Myocyte (in vitro differentiated cells): ENCODE measurements around the gene KIF24. TPM values are rescaled to one million over a fixed set of nuclear protein-coding genes. Genes with fewer than 3 reads are reported as not detected.
"Not testable (repeated sequence)": the region's sequence is repeated elsewhere in the genome, so short reads cannot be mapped to it uniquely, and the experiment has no call there.

Experiments used
- DNase-seq: peaks from one replicate; pipeline ENCODE4 v3.0.0-alpha.2; 2012; ENCODE audit warnings: low read depth
- total RNA-seq: library from RNA; depleted of rRNA; stranded (reverse); fragments of >200 nt; gene quantifications from 2 replicates; pipeline ENCODE4 v1.2.3, GENCODE V29; 2014

KIF24 gene
- total RNA-seq, 1 donor from 2014 or later, result 2.0 TPM

- peak; percentile 58 for DNase-seq
Measured at GRCh38 chr9:34332076-34332964, 3.3 kb upstream of the KIF24 start.

GRCh38 chr9:34331196-34331595, 2.1 kb upstream of the KIF24 start:
- no peak for DNase-seq

GRCh38 chr9:34328500-34328986, 525 bp downstream of the KIF24 start:
- no peak for DNase-seq

GRCh38 chr9:34326690-34327089, 2.4 kb downstream of the KIF24 start:
- no peak for DNase-seq

GRCh38 chr9:34322899-34323591, 6.0 kb downstream of the KIF24 start:
- DNase-seq, result peak; percentile 70

DNA sequence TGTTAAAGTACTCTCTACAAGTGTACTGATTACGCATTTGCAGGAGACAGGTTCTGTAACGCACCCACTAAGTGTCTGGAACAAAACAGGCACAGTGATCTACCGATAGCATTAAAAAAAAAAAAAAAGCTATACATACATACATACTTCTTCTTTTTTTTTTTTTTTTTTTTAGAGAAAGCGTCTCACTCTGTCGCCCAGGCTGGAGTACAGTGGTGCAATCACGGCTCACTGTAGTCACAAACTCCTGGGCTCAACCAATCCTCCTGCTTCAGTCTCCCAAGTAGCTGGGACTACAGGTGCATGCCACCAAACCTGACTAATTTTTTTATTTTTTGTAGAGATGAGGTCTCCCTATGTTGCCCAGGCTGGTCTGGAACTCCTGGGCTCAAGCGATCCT, 7.6 kb downstream of the KIF24 start:
- DNase-seq, result no peak

GRCh38 chr9:34318163-34318790, 10.8 kb downstream of the KIF24 start:
- DNase-seq, result no peak

DNA sequence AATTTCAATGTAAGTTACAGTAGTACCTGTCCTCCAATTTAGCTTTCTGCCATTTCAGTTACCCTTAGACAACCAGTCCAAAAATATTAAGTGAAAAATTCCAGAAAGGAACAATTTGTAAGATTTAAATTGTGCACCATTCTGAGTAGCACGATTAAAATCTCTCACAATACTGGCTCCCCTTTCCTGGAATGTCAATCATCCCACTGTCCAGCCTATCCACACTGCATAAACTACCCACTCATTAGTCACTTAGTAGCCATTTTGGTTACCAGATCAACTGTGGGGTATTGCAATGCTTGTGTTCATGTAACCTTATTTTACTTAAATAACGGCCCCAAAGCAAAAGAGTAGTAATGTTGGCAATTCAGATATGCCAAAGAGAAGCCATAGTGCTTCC, 11.6 kb downstream of the KIF24 start:
- no peak for DNase-seq

- DNase-seq, result peak; percentile 68
Measured at GRCh38 chr9:34311499-34312185, 17.4 kb downstream of the KIF24 start.

DNA sequence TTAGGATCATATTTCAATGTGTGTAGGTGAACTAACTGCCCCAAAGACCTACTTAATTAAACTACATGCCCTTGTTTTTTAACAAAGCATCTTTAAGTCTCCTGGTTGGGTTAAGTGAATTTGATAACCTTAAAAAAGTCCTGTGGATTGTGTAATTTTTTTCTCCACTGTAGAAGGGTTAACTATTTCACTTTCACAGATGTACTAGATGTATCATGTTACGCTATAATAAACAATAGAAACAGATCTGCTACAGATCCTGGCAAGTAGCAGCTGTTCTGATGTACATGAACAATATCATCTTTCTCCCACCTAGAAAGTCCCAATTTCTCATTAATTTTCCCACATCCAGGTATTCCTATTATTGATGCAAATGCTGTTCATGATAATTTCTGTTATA, 18.9 kb downstream of the KIF24 start:
- peak; percentile 13 for DNase-seq

GRCh38 chr9:34308316-34308715, 20.8 kb downstream of the KIF24 start:
- not testable (repeated sequence) for DNase-seq

DNA sequence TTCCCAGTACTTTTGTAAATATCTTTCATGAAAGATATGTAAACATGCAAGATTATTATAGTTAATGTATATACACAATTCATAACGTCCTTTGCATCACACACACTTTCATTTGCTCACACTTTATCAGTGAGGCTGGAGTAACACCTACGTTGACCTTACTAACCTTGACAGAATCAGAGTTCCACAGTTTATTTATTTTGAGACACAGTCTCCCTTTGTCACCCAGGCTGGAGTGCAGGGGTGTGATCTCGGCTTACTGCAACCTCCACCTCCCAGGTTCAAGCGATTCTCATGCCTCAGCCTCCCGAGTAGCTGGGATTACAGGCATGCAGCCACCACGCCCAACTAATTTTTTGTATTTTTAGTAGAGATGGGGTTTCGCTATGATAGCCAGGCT, 28.0 kb downstream of the KIF24 start:
- not testable (repeated sequence) for DNase-seq

DNA sequence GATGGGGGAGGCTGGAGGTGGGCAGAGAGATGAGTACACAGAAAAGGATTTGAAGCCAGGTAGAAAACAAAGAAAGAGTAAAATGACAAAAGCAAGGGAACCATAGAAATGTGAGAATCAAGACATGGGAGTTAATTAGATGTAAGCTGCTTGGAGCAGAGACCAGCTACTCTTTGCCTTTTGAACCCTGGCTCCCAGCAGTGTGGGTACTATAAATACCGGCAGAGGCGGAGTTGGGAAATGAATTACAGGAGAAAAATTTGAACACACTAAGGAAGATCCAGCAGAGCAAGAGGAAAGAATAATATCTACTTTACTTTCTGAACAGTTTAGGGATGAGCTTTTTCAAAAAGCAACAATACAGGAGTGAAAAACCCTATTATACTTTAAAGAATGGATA, 36.5 kb downstream of the KIF24 start:
- DNase-seq, result no peak

DNA sequence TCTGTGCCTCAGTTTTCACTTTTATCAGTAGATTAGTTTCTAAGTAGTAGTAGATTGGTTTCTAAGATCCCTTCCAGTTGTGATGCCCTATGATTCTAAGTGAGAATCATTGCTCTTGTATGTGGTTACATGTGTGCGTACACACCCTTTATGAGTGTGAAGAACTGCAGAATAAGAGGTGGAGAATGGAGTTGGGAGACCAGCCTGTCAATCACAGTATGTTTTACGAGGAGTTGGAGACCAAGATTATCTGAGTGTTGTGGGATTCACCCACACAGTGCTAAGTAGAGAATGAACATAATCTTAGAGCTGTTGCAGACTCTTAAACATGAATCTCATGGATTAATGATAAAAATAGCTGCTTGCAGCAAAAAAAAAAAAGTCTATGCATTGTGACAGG, 37.6 kb downstream of the KIF24 start:
- DNase-seq, result no peak

DNA sequence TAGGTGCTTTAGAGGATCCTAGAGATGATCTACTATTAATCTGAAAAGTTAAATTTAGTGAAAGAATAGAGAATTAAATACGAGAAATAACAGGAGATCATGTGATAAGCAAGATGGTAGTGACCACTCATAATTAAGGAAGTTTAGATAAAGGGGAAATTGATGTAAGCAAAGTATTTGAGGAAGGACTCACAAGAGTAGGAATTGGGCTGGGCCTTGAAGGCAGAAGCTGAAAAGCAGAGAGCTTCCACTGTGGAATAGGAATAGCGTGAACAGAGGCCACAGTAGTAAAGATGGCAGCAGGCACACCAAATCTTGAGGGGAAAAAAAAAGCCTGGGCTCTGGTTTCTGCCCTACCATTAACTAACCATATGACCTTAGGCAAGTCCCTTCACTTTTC, 38.0 kb downstream of the KIF24 start:
- no peak for DNase-seq

- no peak for DNase-seq
Measured at GRCh38 chr9:34289159-34289558, 39.9 kb downstream of the KIF24 start.

DNA sequence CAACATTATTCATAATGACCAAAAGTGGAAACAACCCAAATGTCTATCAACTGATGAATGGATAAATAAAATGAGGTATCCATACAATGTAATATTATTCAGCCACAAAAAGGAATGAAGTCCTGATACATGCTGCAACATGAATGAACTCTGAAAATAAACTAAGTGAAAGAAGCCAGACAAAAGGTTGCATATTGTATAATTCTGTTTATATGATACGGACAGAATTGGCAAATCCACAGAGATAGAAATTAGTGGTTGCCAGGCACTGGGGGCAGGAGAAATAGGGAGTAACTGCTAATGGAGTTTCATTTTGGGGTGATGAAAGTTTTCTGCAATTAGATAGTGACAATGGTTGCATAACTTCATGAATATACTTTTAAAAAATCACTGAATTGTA, 47.0 kb downstream of the KIF24 start:
- no peak for DNase-seq

DNA sequence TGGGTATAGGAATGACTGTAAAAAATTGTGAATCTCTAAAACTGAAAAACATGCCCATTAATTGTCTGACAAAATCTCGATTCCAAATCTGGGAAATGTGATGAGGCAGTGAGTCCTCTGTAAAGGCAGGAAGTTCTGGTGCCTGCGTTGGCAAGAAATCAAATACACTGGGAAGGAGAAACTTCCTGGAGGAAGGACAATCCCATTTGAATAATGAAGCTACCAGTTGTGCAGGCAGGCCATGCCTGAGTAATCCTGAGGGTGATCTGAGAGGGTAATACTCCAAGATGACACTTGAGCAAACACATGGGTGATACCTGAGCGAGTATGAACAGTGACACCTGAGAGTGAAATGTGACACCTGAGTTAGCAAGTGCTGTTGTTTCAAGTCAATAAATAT, 49.7 kb downstream of the KIF24 start:
- DNase-seq, result peak; percentile 4
